T-helper 1 cell treated with Interleukin-12 subunit alpha and Interleukin-12 subunit beta and Interleukin-4 antibody, amounts not matched to agents 30 μg/mL and 1 μg/mL, for 36 hours (primary cell): ENCODE measurements around the gene SUSD3.
"Not testable (repeated sequence)": the region's sequence is repeated elsewhere in the genome, so short reads cannot be mapped to it uniquely, and the experiment has no call there.

ENCODE experiments used
- H3K27ac Mint-ChIP-seq: one replicate; pipeline ENCODE4 v1.8.0; 2021; ENCODE audit warnings: mild to moderate bottlenecking, mixed read lengths
- H3K27me3 Mint-ChIP-seq: one replicate; pipeline ENCODE4 v1.8.0; 2021; ENCODE audit warnings: low read depth, mixed read lengths
- H3K36me3 Mint-ChIP-seq: one replicate; pipeline ENCODE4 v1.8.0; 2021; ENCODE audit warnings: low read depth, mixed read lengths
- H3K4me1 Mint-ChIP-seq: one replicate; pipeline ENCODE4 v1.8.0; 2021; ENCODE audit warnings: low read depth, mixed read lengths
- H3K4me3 Mint-ChIP-seq: one replicate; pipeline ENCODE4 v1.8.0; 2021; ENCODE audit warnings: mild to moderate bottlenecking, moderate library complexity, mixed read lengths
- H3K9me3 Mint-ChIP-seq: one replicate; pipeline ENCODE4 v1.8.0; 2021; ENCODE audit warnings: mixed read lengths

The SUSD3 gene

GRCh38 chr9:93095205-93096130, 37.0 kb downstream of the SUSD3 start:
- Mint-ChIP-seq H3K27ac (peak overlapping the region; percentile 98), H3K36me3 (peaks cover 16% of the 10 kb centered on the region), H3K27me3 (no peaks in the 10 kb centered on the region), H3K4me1 (peaks cover 65% of the 10 kb centered on the region), H3K9me3 (peaks cover 9% of the 10 kb centered on the region), H3K4me3 (peak overlapping the region; percentile 85)

- H3K36me3 Mint-ChIP-seq: peaks cover 18% of the 10 kb centered on the region
Observed at GRCh38 chr9:93096131-93096802, 37.8 kb downstream of the SUSD3 start, which contains the start of gene CARD19. CARD19 (plus strand) TSS chr9:93096217; CDS start chr9:93096346, 129 bp downstream.

GRCh38 chr9:93096811-93097382, 38.4 kb downstream of the SUSD3 start:
- no peaks in the 10 kb centered on the region for H3K9me3 Mint-ChIP-seq
- H3K4me1 Mint-ChIP-seq: peaks cover 59% of the 10 kb centered on the region
- no peaks in the 10 kb centered on the region for H3K27me3 Mint-ChIP-seq
- H3K36me3 Mint-ChIP-seq: peaks cover 17% of the 10 kb centered on the region
- peak overlapping the region; percentile 94 for H3K4me3 Mint-ChIP-seq
- peak overlapping the region; percentile 90 for H3K27ac Mint-ChIP-seq

More at GRCh38 chr9:93096131-93096802, 37.8 kb downstream of the SUSD3 start, which contains the start of gene CARD19:
- Mint-ChIP-seq H3K4me3 (peak within 1 kb of the TSS; percentile 94), H3K9me3 (peaks cover 4% of the 10 kb centered on the region), H3K27ac (peak within 1 kb of the TSS; percentile 98), H3K4me1 (peaks cover 64% of the 10 kb centered on the region), H3K27me3 (no peaks in the 10 kb centered on the region)

- peak overlapping the region; percentile 90 for H3K27ac Mint-ChIP-seq
- peaks cover 57% of the 10 kb centered on the region for H3K4me1 Mint-ChIP-seq
- no peaks in the 10 kb centered on the region for H3K9me3 Mint-ChIP-seq
- peak overlapping the region; percentile 94 for H3K4me3 Mint-ChIP-seq
- no peaks in the 10 kb centered on the region for H3K27me3 Mint-ChIP-seq
- H3K36me3 Mint-ChIP-seq: peaks cover 20% of the 10 kb centered on the region
Observed at GRCh38 chr9:93097511-93098201, 39.2 kb downstream of the SUSD3 start.

- Mint-ChIP-seq H3K27me3 (no peaks in the 10 kb centered on the region), H3K4me3 (peak overlapping the region; percentile 94), H3K4me1 (peaks cover 55% of the 10 kb centered on the region), H3K9me3 (peaks cover 2% of the 10 kb centered on the region), H3K27ac (peak overlapping the region; percentile 90), H3K36me3 (peaks cover 26% of the 10 kb centered on the region)
Observed at GRCh38 chr9:93098236-93098946, 39.9 kb downstream of the SUSD3 start.

GRCh38 chr9:93099551-93100275, 41.2 kb downstream of the SUSD3 start:
- peak overlapping the region; percentile 94 for H3K4me3 Mint-ChIP-seq
- peaks cover 12% of the 10 kb centered on the region for H3K9me3 Mint-ChIP-seq
- peak overlapping the region; percentile 63 for H3K27ac Mint-ChIP-seq
- H3K27me3 Mint-ChIP-seq: no peaks in the 10 kb centered on the region
- H3K36me3 Mint-ChIP-seq: peaks cover 37% of the 10 kb centered on the region
- H3K4me1 Mint-ChIP-seq: peaks cover 44% of the 10 kb centered on the region

GRCh38 chr9:93100276-93100636, 41.8 kb downstream of the SUSD3 start:
- H3K4me3 Mint-ChIP-seq: no peak overlapping the region
- H3K27ac Mint-ChIP-seq: peak overlapping the region; percentile 27
- H3K4me1 Mint-ChIP-seq: peaks cover 40% of the 10 kb centered on the region
- H3K36me3 Mint-ChIP-seq: peaks cover 41% of the 10 kb centered on the region
- H3K27me3 Mint-ChIP-seq: no peaks in the 10 kb centered on the region
- H3K9me3 Mint-ChIP-seq: peaks cover 15% of the 10 kb centered on the region

GRCh38 chr9:93101086-93101485, 42.6 kb downstream of the SUSD3 start:
- Mint-ChIP-seq H3K36me3 (peaks cover 43% of the 10 kb centered on the region), H3K9me3 (peaks cover 19% of the 10 kb centered on the region), H3K4me1 (peaks cover 44% of the 10 kb centered on the region)
- not testable (repeated sequence) for H3K27me3 Mint-ChIP-seq, H3K4me3 Mint-ChIP-seq, H3K27ac Mint-ChIP-seq

GRCh38 chr9:93105620-93106019, 47.1 kb downstream of the SUSD3 start:
- H3K9me3 Mint-ChIP-seq: peaks cover 19% of the 10 kb centered on the region
- peaks cover 44% of the 10 kb centered on the region for H3K4me1 Mint-ChIP-seq
- no peak overlapping the region for H3K27ac Mint-ChIP-seq
- H3K36me3 Mint-ChIP-seq: peaks cover 47% of the 10 kb centered on the region
- H3K4me3 Mint-ChIP-seq: no peak overlapping the region
- H3K27me3 Mint-ChIP-seq: no peaks in the 10 kb centered on the region

- peaks cover 19% of the 10 kb centered on the region for H3K9me3 Mint-ChIP-seq
- peaks cover 43% of the 10 kb centered on the region for H3K36me3 Mint-ChIP-seq
- H3K27ac Mint-ChIP-seq: peak overlapping the region; percentile 83
- no peak overlapping the region for H3K4me3 Mint-ChIP-seq
- H3K27me3 Mint-ChIP-seq: no peaks in the 10 kb centered on the region
- H3K4me1 Mint-ChIP-seq: peaks cover 44% of the 10 kb centered on the region
Observed at GRCh38 chr9:93107151-93107824, 48.8 kb downstream of the SUSD3 start.

- Mint-ChIP-seq H3K36me3 (peaks cover 39% of the 10 kb centered on the region), H3K4me3 (no peak overlapping the region), H3K4me1 (peaks cover 39% of the 10 kb centered on the region)
Observed at GRCh38 chr9:93107825-93108161, 49.3 kb downstream of the SUSD3 start.

GRCh38 chr9:93108291-93109041, 50.0 kb downstream of the SUSD3 start:
- peaks cover 16% of the 10 kb centered on the region for H3K9me3 Mint-ChIP-seq
- no peaks in the 10 kb centered on the region for H3K27me3 Mint-ChIP-seq
- H3K36me3 Mint-ChIP-seq: peaks cover 34% of the 10 kb centered on the region
- H3K4me1 Mint-ChIP-seq: peaks cover 35% of the 10 kb centered on the region
- no peak overlapping the region for H3K4me3 Mint-ChIP-seq
- H3K27ac Mint-ChIP-seq: peak overlapping the region; percentile 83

More at GRCh38 chr9:93107825-93108161, 49.3 kb downstream of the SUSD3 start:
- peaks cover 19% of the 10 kb centered on the region for H3K9me3 Mint-ChIP-seq
- H3K27me3 Mint-ChIP-seq: no peaks in the 10 kb centered on the region
- H3K27ac Mint-ChIP-seq: peak overlapping the region; percentile 83
